NCI-H128 (cell line): ENCODE measurements around the gene CACYBP.
"Not testable (repeated sequence)": the region's sequence is repeated elsewhere in the genome, so short reads cannot be mapped to it uniquely, and the experiment has no call there.

Source experiments
- DNase-seq: peaks from one replicate; lab custom pipeline; 2025; ENCODE audit not compliant: unreplicated experiment; lab: John Stamatoyannopoulos, UW

The CACYBP gene

GRCh38 chr1:175005085-175005783 is 5.5 kb downstream of the CACYBP start:
- DNase-seq = no peak

GRCh38 chr1:175009532-175009931 is 9.8 kb downstream of the CACYBP start:
- DNase-seq = no peak

- DNase-seq = no peak
Observed at GRCh38 chr1:175013445-175013844, 13.7 kb downstream of the CACYBP start.

- no peak for DNase-seq
Observed at GRCh38 chr1:175015243-175015642, 15.5 kb downstream of the CACYBP start.

GRCh38 chr1:175019524-175019923 is 19.8 kb downstream of the CACYBP start:
- DNase-seq = no peak

- peak; percentile 94 for DNase-seq
Observed at GRCh38 chr1:175023043-175023921, 23.5 kb downstream of the CACYBP start, which contains the start of gene MRPS14. Gene MRPS14, minus strand, starts transcription at chr1:175023425. Its CDS starts 17 bp downstream, at chr1:175023408.

GRCh38 chr1:175023922-175024242 is 24.1 kb downstream of the CACYBP start:
- DNase-seq = not testable (repeated sequence)

GRCh38 chr1:175024773-175025172 is 25.0 kb downstream of the CACYBP start:
- DNase-seq = no peak

GRCh38 chr1:175033953-175034352 is 34.2 kb downstream of the CACYBP start:
- DNase-seq = no peak

GRCh38 chr1:175034775-175035174 is 35.0 kb downstream of the CACYBP start:
- no peak for DNase-seq

GRCh38 chr1:175035865-175036264 is 36.1 kb downstream of the CACYBP start:
- no peak for DNase-seq

- no peak for DNase-seq
Observed at GRCh38 chr1:175036476-175036875, 36.7 kb downstream of the CACYBP start.

- no peak for DNase-seq
Observed at GRCh38 chr1:175037416-175037815, 37.7 kb downstream of the CACYBP start.

- DNase-seq = no peak
Observed at GRCh38 chr1:175040324-175040879, 40.7 kb downstream of the CACYBP start.

GRCh38 chr1:175042650-175043049 is 42.9 kb downstream of the CACYBP start:
- DNase-seq = no peak

GRCh38 chr1:175043824-175044223 is 44.1 kb downstream of the CACYBP start:
- DNase-seq = no peak

- not testable (repeated sequence) for DNase-seq
Observed at GRCh38 chr1:175044591-175044990, 44.8 kb downstream of the CACYBP start.

GRCh38 chr1:175045097-175045496 is 45.4 kb downstream of the CACYBP start:
- DNase-seq = no peak

- no peak for DNase-seq
Observed at GRCh38 chr1:175045519-175045918, 45.8 kb downstream of the CACYBP start.

GRCh38 chr1:175050992-175051391 is 51.2 kb downstream of the CACYBP start:
- DNase-seq = no peak

GRCh38 chr1:175054736-175055135 is 55.0 kb downstream of the CACYBP start:
- DNase-seq = no peak
